HG03135 (cell line): Measurements from ENCODE around the gene PRTFDC1.
A peak's percentile ranks its signal among the peaks of the same experiment; 100 is the strongest.

Experiments used
- ATAC-seq: cut with Tn5 transposase; IDR thresholded peaks from one replicate; pipeline ENCODE4 v1.9.1; 2021; ENCODE audit warnings: mild to moderate bottlenecking, moderate library complexity; ENCODE audit not compliant: unreplicated experiment

PRTFDC1 gene

DNA sequence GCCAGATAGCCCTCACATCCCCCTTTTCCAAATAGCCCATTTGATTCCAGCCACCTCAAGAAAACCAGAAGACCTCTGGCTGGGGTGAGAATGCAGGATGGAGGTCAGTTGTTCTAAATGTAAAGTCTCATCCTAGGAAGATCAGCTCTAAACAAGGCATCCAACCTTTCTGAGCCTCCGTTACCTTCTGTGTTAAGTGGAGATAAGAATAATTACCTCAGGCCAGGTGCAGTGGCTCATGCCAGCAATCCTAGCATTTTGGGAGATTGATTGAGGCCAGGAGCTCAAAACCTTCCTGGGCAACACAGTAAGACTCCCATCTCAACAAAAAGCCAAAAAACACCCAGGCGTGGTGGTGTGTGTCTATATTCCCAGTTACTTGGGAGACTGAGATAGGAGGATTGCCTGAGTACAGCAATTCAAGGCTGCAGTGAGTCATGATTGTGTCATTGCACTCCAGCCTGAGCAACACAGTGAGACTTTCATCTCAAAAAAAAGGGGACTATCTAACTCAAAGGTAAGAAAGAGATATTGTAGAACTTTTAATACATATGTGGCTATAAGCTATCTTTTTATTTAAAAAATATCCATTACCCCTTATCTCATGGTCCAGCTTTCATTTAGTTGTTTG lies 43.5 kb downstream of the PRTFDC1 start:
- ATAC-seq = no peak

GRCh38 chr10:24907956-24908355 lies 44.5 kb downstream of the PRTFDC1 start:
- no peak for ATAC-seq

DNA sequence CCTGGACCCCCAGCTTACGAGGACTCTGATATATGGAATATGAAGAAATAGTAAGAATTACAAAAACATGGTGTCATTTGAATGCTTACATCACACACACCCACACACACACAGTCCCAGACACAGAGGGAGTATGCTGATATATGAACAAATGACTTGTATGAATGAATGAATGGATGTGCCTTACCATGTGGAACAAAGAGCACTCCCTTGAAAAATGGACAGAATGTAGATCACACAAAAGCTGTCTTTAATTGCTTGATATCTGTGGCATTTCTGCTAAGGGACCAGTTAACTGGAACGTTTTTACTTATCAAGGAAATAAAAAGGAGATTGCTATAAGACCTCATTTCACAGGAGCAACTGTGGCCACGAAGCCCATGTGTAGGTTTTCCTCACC lies 46.0 kb downstream of the PRTFDC1 start:
- ATAC-seq = no peak

DNA sequence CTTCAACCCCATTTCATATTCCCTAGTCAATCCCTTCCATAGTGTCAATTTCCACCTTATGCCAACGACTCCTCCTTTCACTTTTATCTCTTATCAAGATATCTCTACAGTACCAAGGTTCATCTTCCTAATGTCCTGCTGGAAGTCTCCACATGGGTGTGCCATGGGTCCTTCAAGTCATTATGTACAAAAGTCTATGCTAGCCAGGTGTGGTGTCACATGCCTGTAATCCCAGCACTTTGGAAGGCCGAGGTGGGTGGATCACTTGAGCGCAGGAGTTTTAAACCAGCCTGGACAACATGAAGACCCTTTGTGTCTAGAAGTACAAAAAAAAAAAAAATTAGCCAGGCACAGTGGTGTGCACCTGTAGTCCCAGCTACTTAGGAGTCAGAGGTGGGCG lies 47.6 kb downstream of the PRTFDC1 start:
- ATAC-seq = no peak

DNA sequence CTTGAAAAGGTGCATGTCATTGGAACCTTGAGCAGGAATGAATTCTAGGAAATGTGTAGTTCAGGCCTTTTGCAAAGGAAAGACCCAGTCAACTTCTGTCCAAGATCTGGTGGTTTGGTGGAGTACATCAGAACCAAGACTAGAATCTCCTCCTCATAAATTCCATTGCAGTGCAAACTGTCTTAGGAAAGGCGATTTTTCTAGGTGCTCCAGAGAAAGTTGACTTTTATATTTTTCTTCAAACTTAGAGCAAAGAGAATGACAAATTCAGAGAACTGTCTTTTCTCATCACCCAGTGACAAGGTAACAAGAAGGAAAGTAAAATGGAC lies 50.0 kb downstream of the PRTFDC1 start:
- ATAC-seq = no peak

GRCh38 chr10:24901686-24902399 lies 50.6 kb downstream of the PRTFDC1 start:
- peak; percentile 51 for ATAC-seq

GRCh38 chr10:24900888-24901685 lies 51.3 kb downstream of the PRTFDC1 start:
- ATAC-seq = peak; percentile 78

DNA sequence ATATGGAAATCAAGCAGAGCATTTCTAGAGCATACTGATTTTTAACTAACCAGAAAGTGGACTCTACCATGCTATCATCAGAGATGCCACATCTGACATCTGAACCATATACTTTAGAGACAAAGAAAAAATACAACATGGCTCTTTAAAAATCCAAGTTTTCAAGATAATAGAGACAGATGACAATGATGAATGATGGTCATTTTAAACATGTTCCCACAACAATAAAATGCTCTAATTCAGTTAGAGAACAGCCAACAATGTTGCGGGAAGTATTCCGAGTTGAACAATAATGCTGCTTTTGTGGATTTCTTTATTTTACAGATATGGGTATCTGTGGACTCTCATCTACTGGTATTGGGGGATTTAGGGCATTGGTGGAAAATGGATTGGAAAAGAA lies 52.8 kb downstream of the PRTFDC1 start:
- ATAC-seq = no peak

GRCh38 chr10:24898501-24898900 lies 53.9 kb downstream of the PRTFDC1 start:
- no peak for ATAC-seq

- ATAC-seq = no peak
Measured at GRCh38 chr10:24897326-24897926, 55.0 kb downstream of the PRTFDC1 start.

GRCh38 chr10:24894728-24895127 lies 57.7 kb downstream of the PRTFDC1 start:
- ATAC-seq = no peak

GRCh38 chr10:24894309-24894708 lies 58.1 kb downstream of the PRTFDC1 start:
- no peak for ATAC-seq

GRCh38 chr10:24893127-24893526 lies 59.3 kb downstream of the PRTFDC1 start:
- ATAC-seq = no peak

DNA sequence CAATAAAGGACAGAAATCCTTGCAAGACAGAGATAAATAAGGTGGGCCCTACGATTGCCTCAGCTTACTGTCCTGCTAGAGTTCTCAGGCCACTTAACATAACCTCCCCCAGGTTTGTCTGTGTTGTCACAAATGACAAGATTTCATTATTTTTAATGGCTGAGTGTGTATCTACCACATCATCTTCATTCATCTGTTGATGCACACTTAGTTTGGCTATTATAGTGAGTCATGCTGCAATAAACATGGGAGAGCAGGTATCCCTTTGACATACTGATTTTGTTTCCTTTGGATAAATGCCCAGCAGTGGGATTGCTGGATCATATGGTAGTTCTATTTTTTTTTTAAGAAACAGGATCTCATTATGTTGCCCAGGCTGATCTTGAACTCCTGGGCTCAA lies 60.6 kb downstream of the PRTFDC1 start:
- no peak for ATAC-seq

DNA sequence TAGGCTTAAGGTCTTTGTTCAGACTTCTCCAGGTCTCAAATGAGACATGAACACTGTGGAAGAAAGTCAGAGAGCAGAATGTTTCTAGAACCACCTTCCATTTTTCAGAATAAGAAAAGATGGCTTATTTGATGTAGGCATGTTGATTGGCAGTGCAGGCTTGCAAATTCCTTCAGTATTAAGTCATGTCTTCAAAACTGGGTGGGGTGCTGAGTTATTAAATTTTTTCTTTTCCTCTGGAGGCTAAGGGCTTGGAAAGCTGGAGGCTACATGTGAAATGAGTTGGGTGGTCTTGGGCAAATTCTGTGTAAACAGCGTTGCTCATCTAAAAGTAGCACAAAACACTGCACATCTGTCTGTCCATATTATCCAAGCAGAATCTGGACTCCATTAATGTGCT lies 62.8 kb downstream of the PRTFDC1 start:
- ATAC-seq = no peak

GRCh38 chr10:24887855-24888231 lies 64.6 kb downstream of the PRTFDC1 start:
- ATAC-seq = peak; percentile 28

DNA sequence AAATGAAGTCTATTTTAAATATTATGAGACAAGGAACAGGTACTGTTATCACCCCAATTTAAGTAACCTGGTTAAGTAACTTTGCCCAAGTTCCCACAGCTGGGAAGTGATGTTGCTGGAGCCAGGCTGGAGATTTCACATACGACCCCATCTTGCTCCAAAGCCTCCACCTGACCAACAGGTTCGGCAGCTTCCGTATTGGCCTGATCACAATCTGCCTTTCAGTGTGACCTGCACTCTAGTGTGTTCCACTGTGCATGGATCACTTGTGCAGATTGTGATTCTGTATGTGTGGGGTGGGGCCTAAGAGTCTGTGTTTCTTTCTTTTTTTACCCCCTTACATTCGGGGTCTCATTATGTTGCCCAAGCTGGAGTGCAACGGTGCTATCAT lies 66.1 kb downstream of the PRTFDC1 start:
- no peak for ATAC-seq

DNA sequence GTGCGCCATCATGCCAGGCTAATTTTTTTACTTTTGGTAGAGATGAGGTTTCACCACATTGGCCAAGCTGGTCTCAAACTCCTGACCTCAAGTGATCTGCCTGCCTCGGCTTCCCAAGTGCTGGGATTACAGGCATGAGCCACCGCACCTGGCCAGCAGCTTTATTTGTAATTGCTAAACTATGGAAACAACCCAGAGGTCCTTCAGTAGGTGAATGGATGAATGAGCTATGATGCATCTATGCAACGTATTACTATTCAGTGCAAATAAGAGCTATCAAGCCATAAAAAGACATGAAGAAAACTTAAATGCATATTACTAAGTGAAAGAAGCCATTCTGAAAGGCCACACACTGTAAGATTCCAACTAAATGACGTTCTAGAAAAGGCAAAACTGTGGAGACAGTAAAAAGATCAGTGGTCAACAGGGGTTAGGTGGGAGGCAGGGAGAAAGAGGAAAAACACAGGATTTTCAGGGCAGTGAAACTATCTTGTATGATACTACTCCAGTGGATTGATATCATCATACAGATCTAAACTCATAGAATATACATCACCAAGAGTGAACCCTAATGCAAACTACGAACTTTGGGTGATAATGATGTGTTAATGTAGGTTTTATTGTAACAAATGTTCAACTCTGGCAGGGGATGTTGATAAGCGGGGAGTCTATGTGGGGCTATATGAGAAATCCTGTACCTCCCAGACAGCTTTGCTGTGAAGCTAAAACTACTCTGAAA lies 66.7 kb downstream of the PRTFDC1 start:
- no peak for ATAC-seq

- ATAC-seq = no peak
Measured at GRCh38 chr10:24884793-24885192, 67.6 kb downstream of the PRTFDC1 start.

GRCh38 chr10:24884316-24884715 lies 68.1 kb downstream of the PRTFDC1 start:
- no peak for ATAC-seq

GRCh38 chr10:24883176-24883575 lies 69.2 kb downstream of the PRTFDC1 start:
- ATAC-seq = no peak
